A673 (cell line): ENCODE measurements around the gene ACOX3.

ENCODE experiments used
- EZH2 ChIP-seq: fragments of 200-600 bp; sonication (generic); IDR thresholded peaks from 2 replicates; pipeline ENCODE4 v1.6.1; 2017; ENCODE audit warnings: borderline replicate concordance, low read depth, mild to moderate bottlenecking, mixed read lengths, antibody characterized with exemption, low read length; ENCODE audit not compliant: poor library complexity, severe bottlenecking
- TF ChIP-seq, protein P1 (sequence below): fragments of 300-800, 200-600 bp; sonication (generic); conservative IDR thresholded peaks from 2 replicates; pipeline ENCODE4 v1.5.1; 2017; ENCODE audit warnings: low read depth, mild to moderate bottlenecking, antibody characterized with exemption, low read length, moderate library complexity, mixed read lengths

GRCh38 chr4:8391071-8391470 is 49.5 kb downstream of the ACOX3 start:
- no peak for TF ChIP-seq EZH2
- TF ChIP-seq, protein P1, sequence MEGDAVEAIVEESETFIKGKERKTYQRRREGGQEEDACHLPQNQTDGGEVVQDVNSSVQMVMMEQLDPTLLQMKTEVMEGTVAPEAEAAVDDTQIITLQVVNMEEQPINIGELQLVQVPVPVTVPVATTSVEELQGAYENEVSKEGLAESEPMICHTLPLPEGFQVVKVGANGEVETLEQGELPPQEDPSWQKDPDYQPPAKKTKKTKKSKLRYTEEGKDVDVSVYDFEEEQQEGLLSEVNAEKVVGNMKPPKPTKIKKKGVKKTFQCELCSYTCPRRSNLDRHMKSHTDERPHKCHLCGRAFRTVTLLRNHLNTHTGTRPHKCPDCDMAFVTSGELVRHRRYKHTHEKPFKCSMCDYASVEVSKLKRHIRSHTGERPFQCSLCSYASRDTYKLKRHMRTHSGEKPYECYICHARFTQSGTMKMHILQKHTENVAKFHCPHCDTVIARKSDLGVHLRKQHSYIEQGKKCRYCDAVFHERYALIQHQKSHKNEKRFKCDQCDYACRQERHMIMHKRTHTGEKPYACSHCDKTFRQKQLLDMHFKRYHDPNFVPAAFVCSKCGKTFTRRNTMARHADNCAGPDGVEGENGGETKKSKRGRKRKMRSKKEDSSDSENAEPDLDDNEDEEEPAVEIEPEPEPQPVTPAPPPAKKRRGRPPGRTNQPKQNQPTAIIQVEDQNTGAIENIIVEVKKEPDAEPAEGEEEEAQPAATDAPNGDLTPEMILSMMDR, result no peak
